MM.1S (cell line): ENCODE results near the gene SCFD2.

ENCODE experiments used
- DNase-seq: peaks from one replicate; pipeline ENCODE4 v3.0.0-alpha.2; 2015
- H2AFZ ChIP-seq: fragments of 300-600 bp; sonication (generic); 2 replicates; pipeline ENCODE4 v1.6.0; 2016; ENCODE audit warnings: antibody characterized with exemption, low read length
- H3F3A ChIP-seq: fragments of 300-600 bp; sonication (generic); 2 replicates; pipeline ENCODE4 v1.6.1; 2016; ENCODE audit warnings: mild to moderate bottlenecking, antibody characterized with exemption, low read length, moderate library complexity, mixed read lengths; ENCODE audit not compliant: insufficient read depth
- H3K27ac ChIP-seq: fragments of 300-600 bp; sonication (generic); 2 replicates; pipeline ENCODE4 v1.5.1; 2016; ENCODE audit warnings: mild to moderate bottlenecking, low read length
- H3K27me3 ChIP-seq: fragments of 300-600 bp; sonication (generic); replicated peaks from 2 replicates; pipeline ENCODE4 v1.6.0; 2016; ENCODE audit warnings: low read length; ENCODE audit not compliant: insufficient read depth
- H3K36me3 ChIP-seq: fragments of 300-600 bp; sonication (generic); replicated peaks from 2 replicates; pipeline ENCODE4 v1.6.1; 2016; ENCODE audit warnings: mild to moderate bottlenecking, low read length, mixed read lengths; ENCODE audit not compliant: insufficient read depth
- H3K4me1 ChIP-seq: fragments of 300-600 bp; sonication (generic); 2 replicates; pipeline ENCODE4 v1.6.1; 2016; ENCODE audit warnings: low read length, mixed read lengths
- H3K4me2 ChIP-seq: fragments of 300-600 bp; sonication (generic); 2 replicates; pipeline ENCODE4 v1.6.0; 2016; ENCODE audit warnings: low read depth, low read length
- H3K4me3 ChIP-seq: fragments of 300-600 bp; sonication (generic); 2 replicates; pipeline ENCODE4 v1.5.1; 2016; ENCODE audit warnings: low read length, mixed read lengths
- H3K79me2 ChIP-seq: fragments of 300-600 bp; sonication (generic); 2 replicates; pipeline ENCODE4 v1.6.1; 2016; ENCODE audit warnings: mixed run types, low read length, mixed read lengths
- H3K9ac ChIP-seq: fragments of 300-600 bp; sonication (generic); 2 replicates; pipeline ENCODE4 v1.6.1; 2016; ENCODE audit warnings: low read length, mixed read lengths
- H3K9me2 ChIP-seq: fragments of 300-600 bp; sonication (generic); replicated peaks from 2 replicates; pipeline ENCODE4 v1.6.1; 2016; ENCODE audit warnings: mild to moderate bottlenecking, low read length, mixed read lengths; ENCODE audit not compliant: insufficient read depth
- H3K9me3 ChIP-seq: fragments of 300-600 bp; sonication (generic); replicated peaks from 2 replicates; pipeline ENCODE4 v1.6.1; 2016; ENCODE audit warnings: mild to moderate bottlenecking, low read length, mixed read lengths; ENCODE audit not compliant: insufficient read depth
- H4K20me1 ChIP-seq: fragments of 300-600 bp; sonication (generic); 2 replicates; pipeline ENCODE4 v1.6.1; 2016; ENCODE audit warnings: mild to moderate bottlenecking, low read length, moderate library complexity, mixed read lengths; ENCODE audit not compliant: insufficient read depth
- EZH2 ChIP-seq: fragments of 300-600 bp; sonication (generic); optimal IDR thresholded peaks from 2 replicates; pipeline ENCODE3; 2017; ENCODE audit warnings: low read depth, mild to moderate bottlenecking, antibody characterized with exemption, low read length, mixed read lengths
- EZH2phosphoT487 ChIP-seq: fragments of 300-600 bp; sonication (generic); IDR thresholded peaks from 2 replicates; pipeline ENCODE4 v1.6.1; 2018; ENCODE audit warnings: antibody characterized with exemption, low read length
- TF ChIP-seq, protein P1 (sequence below): fragments of 300-600 bp; sonication (generic); IDR thresholded peaks from 2 replicates; pipeline ENCODE4 v1.5.1; 2016; ENCODE audit warnings: antibody characterized with exemption, low read length, mixed read lengths

Gene SCFD2

DNA sequence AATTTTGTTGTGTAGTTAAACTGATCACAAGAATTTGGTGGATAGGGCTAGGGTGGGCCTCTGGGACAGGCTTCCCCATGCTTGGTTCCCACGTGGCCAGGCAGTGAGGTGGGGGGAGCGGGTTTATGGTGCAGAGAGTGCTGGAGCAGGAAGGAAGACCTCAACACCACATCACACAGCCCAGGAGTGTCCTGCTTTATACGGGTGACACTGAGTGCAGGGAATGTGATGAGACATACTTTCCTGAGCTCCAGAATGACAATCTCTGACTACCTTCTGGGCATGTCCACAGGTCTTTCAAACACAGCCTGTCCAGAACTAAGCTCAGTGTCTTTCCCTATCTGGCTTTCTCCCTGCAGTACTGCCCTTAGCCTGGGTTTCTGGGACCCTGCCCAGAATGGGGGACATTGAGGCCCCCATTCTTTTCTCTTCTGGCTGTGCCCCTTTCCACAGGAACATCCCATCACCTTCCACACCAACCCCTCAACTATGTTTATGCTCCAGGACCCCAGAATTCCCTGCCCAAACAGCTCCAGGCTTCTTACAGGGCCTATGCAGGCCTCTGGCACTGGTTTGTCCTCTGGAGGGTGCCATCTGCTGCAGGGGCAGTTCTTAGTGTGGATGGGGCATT, 540.3 kb downstream of the SCFD2 start:
- Histone ChIP-seq H3K9me2 (no peaks in the 10 kb centered on the region), H3K4me3 (no peak overlapping the region), H3K79me2 (no peaks in the 10 kb centered on the region), H3K36me3 (no peaks in the 10 kb centered on the region), H3K9me3 (no peaks in the 10 kb centered on the region), H4K20me1 (no peaks in the 10 kb centered on the region), H3F3A (no peaks in the 10 kb centered on the region), H2AFZ (no peak overlapping the region), H3K27ac (no peak overlapping the region), H3K4me1 (no peaks in the 10 kb centered on the region), H3K4me2 (no peak overlapping the region), H3K9ac (no peak overlapping the region), H3K27me3 (no peaks in the 10 kb centered on the region)
- TF ChIP-seq EZH2phosphoT487 (no peak), EZH2 (no peak)
- TF ChIP-seq, protein P1, sequence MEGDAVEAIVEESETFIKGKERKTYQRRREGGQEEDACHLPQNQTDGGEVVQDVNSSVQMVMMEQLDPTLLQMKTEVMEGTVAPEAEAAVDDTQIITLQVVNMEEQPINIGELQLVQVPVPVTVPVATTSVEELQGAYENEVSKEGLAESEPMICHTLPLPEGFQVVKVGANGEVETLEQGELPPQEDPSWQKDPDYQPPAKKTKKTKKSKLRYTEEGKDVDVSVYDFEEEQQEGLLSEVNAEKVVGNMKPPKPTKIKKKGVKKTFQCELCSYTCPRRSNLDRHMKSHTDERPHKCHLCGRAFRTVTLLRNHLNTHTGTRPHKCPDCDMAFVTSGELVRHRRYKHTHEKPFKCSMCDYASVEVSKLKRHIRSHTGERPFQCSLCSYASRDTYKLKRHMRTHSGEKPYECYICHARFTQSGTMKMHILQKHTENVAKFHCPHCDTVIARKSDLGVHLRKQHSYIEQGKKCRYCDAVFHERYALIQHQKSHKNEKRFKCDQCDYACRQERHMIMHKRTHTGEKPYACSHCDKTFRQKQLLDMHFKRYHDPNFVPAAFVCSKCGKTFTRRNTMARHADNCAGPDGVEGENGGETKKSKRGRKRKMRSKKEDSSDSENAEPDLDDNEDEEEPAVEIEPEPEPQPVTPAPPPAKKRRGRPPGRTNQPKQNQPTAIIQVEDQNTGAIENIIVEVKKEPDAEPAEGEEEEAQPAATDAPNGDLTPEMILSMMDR: no peak
- DNase-seq: no peak

DNA sequence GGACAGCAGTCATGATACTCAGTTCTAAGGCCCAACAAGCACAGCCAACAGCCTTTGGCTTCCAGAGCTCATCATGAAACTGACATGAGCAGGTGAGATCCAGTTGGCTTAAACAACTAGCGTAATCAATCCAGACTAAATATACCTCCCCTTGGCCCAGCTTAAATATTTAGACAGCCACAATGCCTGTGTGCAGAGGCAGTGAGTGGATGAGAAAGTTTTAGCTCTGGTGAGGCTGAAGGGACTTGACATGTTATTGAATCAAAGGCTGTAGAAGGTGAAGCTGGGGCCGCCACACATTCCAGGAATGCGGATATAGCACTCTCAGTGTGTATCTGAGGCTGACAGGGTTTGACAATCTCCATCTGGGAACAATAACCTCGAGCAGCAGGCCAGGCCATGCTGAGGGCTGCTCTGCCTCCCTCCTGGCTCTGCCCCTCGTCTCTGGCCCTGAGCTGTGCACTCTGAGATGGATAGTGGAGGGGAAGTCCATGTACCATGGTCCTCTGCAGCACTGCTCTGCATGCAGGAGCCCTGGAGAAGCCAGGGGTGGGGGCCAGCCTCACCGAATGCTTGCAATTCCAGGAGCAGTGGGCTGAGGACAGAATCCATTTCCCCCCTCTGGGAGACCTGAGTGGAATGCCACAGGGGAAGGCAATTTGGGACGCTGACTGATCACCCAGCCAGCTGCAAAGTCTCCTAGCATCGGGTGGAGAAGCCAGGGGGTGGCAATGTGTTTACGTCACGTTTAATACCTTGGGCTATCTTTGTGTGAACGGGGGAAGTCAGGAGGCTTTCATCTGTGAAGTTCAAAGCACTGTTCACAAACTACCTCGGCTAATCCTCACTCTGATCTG, 541.0 kb downstream of the SCFD2 start:
- Histone ChIP-seq H3K27me3 (no peaks in the 10 kb centered on the region), H3K4me3 (no peak overlapping the region), H3K4me2 (no peak overlapping the region), H3K9me2 (no peaks in the 10 kb centered on the region), H3K79me2 (no peaks in the 10 kb centered on the region), H3K4me1 (no peaks in the 10 kb centered on the region), H2AFZ (no peak overlapping the region), H3K9me3 (no peaks in the 10 kb centered on the region), H4K20me1 (no peaks in the 10 kb centered on the region), H3K27ac (no peak overlapping the region), H3K36me3 (no peaks in the 10 kb centered on the region), H3F3A (no peaks in the 10 kb centered on the region), H3K9ac (no peak overlapping the region)
- no peak for TF ChIP-seq EZH2
- TF ChIP-seq, protein P1: no peak
- TF ChIP-seq EZH2phosphoT487: no peak
- DNase-seq: no peak

DNA sequence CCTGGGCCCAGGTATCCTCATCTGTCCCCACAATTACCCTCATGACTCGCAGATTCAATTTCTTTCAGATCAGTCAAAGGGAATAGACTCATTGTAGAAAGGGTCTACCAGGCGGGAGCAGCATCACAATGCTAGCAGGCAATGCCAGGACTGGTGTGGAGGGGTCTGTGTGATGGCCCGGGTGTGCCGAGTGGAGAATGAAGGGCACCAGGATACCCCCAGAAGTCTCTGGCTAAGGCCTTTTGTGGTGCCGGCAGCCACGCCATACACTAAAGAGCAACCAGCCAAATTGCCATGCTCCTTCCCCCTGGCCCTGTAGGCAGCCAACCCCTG, 541.6 kb downstream of the SCFD2 start:
- no peak for DNase-seq
- H4K20me1 ChIP-seq: no peaks in the 10 kb centered on the region
- H3K4me2 ChIP-seq: no peak overlapping the region
- no peak overlapping the region for H3K27ac ChIP-seq
- H3K9ac ChIP-seq: no peak overlapping the region
- H3K36me3 ChIP-seq: no peaks in the 10 kb centered on the region
- no peaks in the 10 kb centered on the region for H3K9me3 ChIP-seq
- no peaks in the 10 kb centered on the region for H3F3A ChIP-seq
- no peaks in the 10 kb centered on the region for H3K27me3 ChIP-seq
- no peak overlapping the region for H3K4me3 ChIP-seq
- no peaks in the 10 kb centered on the region for H3K9me2 ChIP-seq
- H3K4me1 ChIP-seq: no peaks in the 10 kb centered on the region
- no peak for TF ChIP-seq EZH2
- TF ChIP-seq, protein P1: no peak
- no peak for TF ChIP-seq EZH2phosphoT487
- no peaks in the 10 kb centered on the region for H3K79me2 ChIP-seq
- no peak overlapping the region for H2AFZ ChIP-seq
